GM23248 (cell line): ENCODE measurements around the gene KIFC3.

Source experiments
- EZH2 ChIP-seq: fragments of 200-600 bp; sonication (generic); IDR thresholded peaks from 2 replicates; pipeline ENCODE4 v1.6.1; 2018; ENCODE audit warnings: antibody characterized with exemption, mild to moderate bottlenecking; ENCODE audit not compliant: insufficient read depth, poor library complexity, severe bottlenecking
- EZH2phosphoT487 ChIP-seq: fragments of 200-600 bp; sonication (generic); IDR thresholded peaks from 2 replicates; pipeline ENCODE4 v1.6.1; 2018; ENCODE audit warnings: antibody characterized with exemption, moderate library complexity, mild to moderate bottlenecking, low read depth; ENCODE audit not compliant: insufficient read depth

- no peak for TF ChIP-seq EZH2
- no peak for TF ChIP-seq EZH2phosphoT487
These were observed 88.2 kb downstream of the KIFC3 start for GRCh38 chr16:57714047-57714446.
